HepG2 (cell line): ENCODE results near the gene KCTD19. TPM values are rescaled to one million over a fixed set of nuclear protein-coding genes. Genes with fewer than 3 reads are reported as not detected.

ENCODE experiments used
- E2F2 ChIP-seq: sonication (generic); formaldehyde crosslinking; IDR thresholded peaks from 2 replicates; pipeline ENCODE4 v1.4.0; 2020; ENCODE audit warnings: missing genetic modification reagents, borderline replicate concordance
- HNF4G ChIP-seq, 2 experiments: sonication (generic) in 1 of 2; formaldehyde crosslinking in 1 of 2; IDR thresholded peaks; 2 replicates each; pipeline versions ENCODE4 v1.4.0 to v1.6.1; 2011 to 2020; ENCODE audit warnings: borderline replicate concordance in 2 of 2, low read depth in 2 of 2, mild to moderate bottlenecking in 2 of 2, low read length in 1 of 2, missing genetic modification reagents in 1 of 2, moderate library complexity in 1 of 2
- HNRNPL ChIP-seq: fragments of 200-400 bp; formaldehyde crosslinking; IDR thresholded peaks from 2 replicates; pipeline ENCODE4 v1.6.1; 2017; ENCODE audit warnings: mild to moderate bottlenecking, low read depth, low read length
- IRF9 ChIP-seq: sonication (generic); formaldehyde crosslinking; IDR thresholded peaks from 2 replicates; pipeline ENCODE4 v1.8.0; 2022; ENCODE audit warnings: missing genetic modification reagents, mild to moderate bottlenecking, borderline replicate concordance
- PLRG1 ChIP-seq: fragments of 450-650 bp; conservative IDR thresholded peaks from 2 replicates; pipeline ENCODE4 v1.6.1; 2016
- POLR2AphosphoS5 ChIP-seq: IDR thresholded peaks from 2 replicates; pipeline ENCODE4 v1.6.1; 2012; ENCODE audit warnings: low read depth, low read length
- TSC22D2 ChIP-seq: sonication (generic); formaldehyde crosslinking; IDR thresholded peaks from 2 replicates; pipeline ENCODE4 v1.5.1; 2020; ENCODE audit warnings: missing genetic modification reagents, mild to moderate bottlenecking, borderline replicate concordance
- ZBTB39 ChIP-seq: sonication (generic); formaldehyde crosslinking; IDR thresholded peaks from 2 replicates; pipeline ENCODE4 v1.5.0; 2020; ENCODE audit warnings: missing genetic modification reagents
- ZNF138 ChIP-seq: sonication (generic); formaldehyde crosslinking; IDR thresholded peaks from 2 replicates; pipeline ENCODE4 v1.5.0; 2020; ENCODE audit warnings: mild to moderate bottlenecking, low read depth, missing genetic modification reagents
- ZNF337 ChIP-seq: sonication (generic); formaldehyde crosslinking; IDR thresholded peaks from 2 replicates; pipeline ENCODE4 v1.5.1; 2020; ENCODE audit warnings: missing genetic modification reagents, low read depth, mild to moderate bottlenecking, borderline replicate concordance
- ZNF343 ChIP-seq: sonication (generic); formaldehyde crosslinking; IDR thresholded peaks from 2 replicates; pipeline ENCODE4 v1.4.0; 2020; ENCODE audit warnings: mild to moderate bottlenecking, missing genetic modification reagents
- ZNF546 ChIP-seq: sonication (generic); formaldehyde crosslinking; conservative IDR thresholded peaks from 2 replicates; pipeline ENCODE4 v1.8.1; 2023; ENCODE audit warnings: mild to moderate bottlenecking, missing genetic modification reagents
- ZNF629 ChIP-seq: sonication (generic); formaldehyde crosslinking; conservative IDR thresholded peaks from 2 replicates; pipeline ENCODE4 v1.5.0; 2020; ENCODE audit warnings: missing genetic modification reagents
- ZNF746 ChIP-seq: sonication (generic); formaldehyde crosslinking; IDR thresholded peaks from 2 replicates; pipeline ENCODE4 v1.8.0; 2022; ENCODE audit warnings: mild to moderate bottlenecking, missing genetic modification reagents
- ZNF781 ChIP-seq: sonication (generic); formaldehyde crosslinking; IDR thresholded peaks from 2 replicates; pipeline ENCODE4 v1.5.1; 2020; ENCODE audit warnings: borderline replicate concordance, mild to moderate bottlenecking, missing genetic modification reagents; ENCODE audit errors: not compliant biosample characterization
- ZNF879 ChIP-seq: sonication (generic); formaldehyde crosslinking; IDR thresholded peaks from 2 replicates; pipeline ENCODE4 v1.8.1; 2023; ENCODE audit warnings: missing genetic modification reagents
- polyA plus RNA-seq, 8 experiments: library from polyadenylated mRNA; depleted of rRNA in 3 of 8; stranded (reverse) in 7 of 8; unstranded in 1 of 8; fragments of >200 nt; fragmentation: Illumina TruSeq in 4 of 8; extraction: Trizol in 4 of 8; gene quantifications; 2 replicates each; pipeline versions ENCODE4 v1.2.1 to v1.2.3, GENCODE V29; 2011 to 2016; ENCODE audit warnings: low read depth in 4 of 8, missing spikeins in 1 of 8, mixed read lengths in 1 of 8; ENCODE audit not compliant: insufficient read depth in 1 of 8
- total RNA-seq, 5 experiments: library from RNA; depleted of rRNA; stranded (reverse); fragments of >200 nt; fragmentation: Illumina TruSeq; extraction: Trizol; gene quantifications; 2 replicates each; pipeline ENCODE4 v1.2.3, GENCODE V29; 2016; ENCODE audit warnings: low read depth in 1 of 5
- TF ChIP-seq, protein P1 (sequence below): sonication (generic); formaldehyde crosslinking; IDR thresholded peaks from 2 replicates; pipeline ENCODE4 v1.5.0; 2020; ENCODE audit warnings: mild to moderate bottlenecking, missing genetic modification reagents
- TF ChIP-seq, protein P2 (sequence below), 2 experiments: IDR thresholded peaks; 2 replicates each; pipeline ENCODE4 v1.6.1; 2011 to 2012; ENCODE audit warnings: low read length in 2 of 2, borderline replicate concordance in 1 of 2, low read depth in 1 of 2, mild to moderate bottlenecking in 1 of 2, moderate library complexity in 1 of 2

The KCTD19 gene
- total and polyA plus RNA-seq, 2 of the 13 experiments (the other 11 are each of a cell fraction or from before 2014, with no cell fraction given) = not detected

GRCh38 chr16:67277999-67278772, 48.4 kb downstream of the KCTD19 start (continued):
- TF ChIP-seq, protein P1, sequence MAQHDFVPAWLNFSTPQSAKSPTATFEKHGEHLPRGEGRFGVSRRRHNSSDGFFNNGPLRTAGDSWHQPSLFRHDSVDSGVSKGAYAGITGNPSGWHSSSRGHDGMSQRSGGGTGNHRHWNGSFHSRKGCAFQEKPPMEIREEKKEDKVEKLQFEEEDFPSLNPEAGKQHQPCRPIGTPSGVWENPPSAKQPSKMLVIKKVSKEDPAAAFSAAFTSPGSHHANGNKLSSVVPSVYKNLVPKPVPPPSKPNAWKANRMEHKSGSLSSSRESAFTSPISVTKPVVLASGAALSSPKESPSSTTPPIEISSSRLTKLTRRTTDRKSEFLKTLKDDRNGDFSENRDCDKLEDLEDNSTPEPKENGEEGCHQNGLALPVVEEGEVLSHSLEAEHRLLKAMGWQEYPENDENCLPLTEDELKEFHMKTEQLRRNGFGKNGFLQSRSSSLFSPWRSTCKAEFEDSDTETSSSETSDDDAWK = no peak
- TF ChIP-seq, protein P2, sequence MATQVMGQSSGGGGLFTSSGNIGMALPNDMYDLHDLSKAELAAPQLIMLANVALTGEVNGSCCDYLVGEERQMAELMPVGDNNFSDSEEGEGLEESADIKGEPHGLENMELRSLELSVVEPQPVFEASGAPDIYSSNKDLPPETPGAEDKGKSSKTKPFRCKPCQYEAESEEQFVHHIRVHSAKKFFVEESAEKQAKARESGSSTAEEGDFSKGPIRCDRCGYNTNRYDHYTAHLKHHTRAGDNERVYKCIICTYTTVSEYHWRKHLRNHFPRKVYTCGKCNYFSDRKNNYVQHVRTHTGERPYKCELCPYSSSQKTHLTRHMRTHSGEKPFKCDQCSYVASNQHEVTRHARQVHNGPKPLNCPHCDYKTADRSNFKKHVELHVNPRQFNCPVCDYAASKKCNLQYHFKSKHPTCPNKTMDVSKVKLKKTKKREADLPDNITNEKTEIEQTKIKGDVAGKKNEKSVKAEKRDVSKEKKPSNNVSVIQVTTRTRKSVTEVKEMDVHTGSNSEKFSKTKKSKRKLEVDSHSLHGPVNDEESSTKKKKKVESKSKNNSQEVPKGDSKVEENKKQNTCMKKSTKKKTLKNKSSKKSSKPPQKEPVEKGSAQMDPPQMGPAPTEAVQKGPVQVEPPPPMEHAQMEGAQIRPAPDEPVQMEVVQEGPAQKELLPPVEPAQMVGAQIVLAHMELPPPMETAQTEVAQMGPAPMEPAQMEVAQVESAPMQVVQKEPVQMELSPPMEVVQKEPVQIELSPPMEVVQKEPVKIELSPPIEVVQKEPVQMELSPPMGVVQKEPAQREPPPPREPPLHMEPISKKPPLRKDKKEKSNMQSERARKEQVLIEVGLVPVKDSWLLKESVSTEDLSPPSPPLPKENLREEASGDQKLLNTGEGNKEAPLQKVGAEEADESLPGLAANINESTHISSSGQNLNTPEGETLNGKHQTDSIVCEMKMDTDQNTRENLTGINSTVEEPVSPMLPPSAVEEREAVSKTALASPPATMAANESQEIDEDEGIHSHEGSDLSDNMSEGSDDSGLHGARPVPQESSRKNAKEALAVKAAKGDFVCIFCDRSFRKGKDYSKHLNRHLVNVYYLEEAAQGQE (IDR thresholded peaks at IDR 0.05; ENCODE audit: borderline replicate concordance in 1 of 2, low read depth in 1 of 2, low read length in 2 of 2) = no peak
- TF ChIP-seq E2F2 (CRISPR knock-in tag) (no peak), ZNF781 (peak; percentile 43), ZNF746 (no peak), ZNF343 (CRISPR knock-in tag) (no peak), ZNF337 (CRISPR knock-in tag) (no peak), IRF9 (no peak), ZNF629 (no peak), ZNF546 (CRISPR knock-in tag) (no peak), HNRNPL (no peak), ZNF138 (CRISPR knock-in tag) (0 out of 2 replicates have a peak, but pooled peaks have one; percentile 61), TSC22D2 (CRISPR knock-in tag) (no peak), ZNF879 (peak; percentile 78; the same call in 1 of the 2 replicates), POLR2AphosphoS5 (no peak), ZBTB39 (CRISPR knock-in tag) (peak; percentile 61; the same call in 1 of the 2 replicates), HNF4G (IDR thresholded peaks at IDR 0.05; ENCODE audit: borderline replicate concordance, low read depth, low read length) (no peak), HNF4G (CRISPR knock-in tag; IDR thresholded peaks at IDR 0.05; ENCODE audit: borderline replicate concordance, low read depth) (no peak), PLRG1 (no peak)
